ENCODE measurements around the gene SLC41A3. TPM values are rescaled to one million over a fixed set of nuclear protein-coding genes. Genes with fewer than 3 reads are reported as not detected.
A peak's percentile ranks its signal among the peaks of the same experiment; 100 is the strongest.

The SLC41A3 gene
- total and polyA plus RNA-seq, 2 experiments from 2014 or later: 33.4 to 55.1 TPM

DNA sequence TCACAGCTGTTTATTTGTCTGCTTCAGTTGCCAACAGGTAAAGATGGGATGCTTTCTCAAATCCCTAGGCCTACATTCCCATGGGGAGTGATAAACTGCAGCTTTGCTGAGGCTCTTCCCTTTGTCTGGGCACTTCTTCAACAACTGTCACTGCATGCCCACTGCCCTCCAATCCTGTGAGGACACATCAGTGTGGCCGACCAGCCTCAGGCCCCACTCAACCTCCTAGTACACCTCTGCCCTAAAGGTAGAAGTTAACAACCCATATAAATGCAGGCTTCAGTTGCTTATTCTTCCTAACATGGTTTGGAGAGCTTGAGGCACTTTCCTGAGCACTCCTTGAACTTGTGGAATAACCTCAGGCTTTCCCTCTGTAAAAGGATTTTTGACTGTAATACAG is 65.4 kb downstream of the SLC41A3 start:
- Histone ChIP-seq H3K4me3 (no peak overlapping the region), H3K27me3 (no peaks in the 10 kb centered on the region), H3K9me3 (ENCODE audit: low read depth) (no peaks in the 10 kb centered on the region), H3K27ac (no peak overlapping the region), H3K36me3 (no peaks in the 10 kb centered on the region), H3K4me1 (ENCODE audit: low read depth) (no peaks in the 10 kb centered on the region)
- DNase-seq (ENCODE audit: low read depth in 1 of 2, low spot score in 1 of 2): no peak
- TF ChIP-seq, protein P1, sequence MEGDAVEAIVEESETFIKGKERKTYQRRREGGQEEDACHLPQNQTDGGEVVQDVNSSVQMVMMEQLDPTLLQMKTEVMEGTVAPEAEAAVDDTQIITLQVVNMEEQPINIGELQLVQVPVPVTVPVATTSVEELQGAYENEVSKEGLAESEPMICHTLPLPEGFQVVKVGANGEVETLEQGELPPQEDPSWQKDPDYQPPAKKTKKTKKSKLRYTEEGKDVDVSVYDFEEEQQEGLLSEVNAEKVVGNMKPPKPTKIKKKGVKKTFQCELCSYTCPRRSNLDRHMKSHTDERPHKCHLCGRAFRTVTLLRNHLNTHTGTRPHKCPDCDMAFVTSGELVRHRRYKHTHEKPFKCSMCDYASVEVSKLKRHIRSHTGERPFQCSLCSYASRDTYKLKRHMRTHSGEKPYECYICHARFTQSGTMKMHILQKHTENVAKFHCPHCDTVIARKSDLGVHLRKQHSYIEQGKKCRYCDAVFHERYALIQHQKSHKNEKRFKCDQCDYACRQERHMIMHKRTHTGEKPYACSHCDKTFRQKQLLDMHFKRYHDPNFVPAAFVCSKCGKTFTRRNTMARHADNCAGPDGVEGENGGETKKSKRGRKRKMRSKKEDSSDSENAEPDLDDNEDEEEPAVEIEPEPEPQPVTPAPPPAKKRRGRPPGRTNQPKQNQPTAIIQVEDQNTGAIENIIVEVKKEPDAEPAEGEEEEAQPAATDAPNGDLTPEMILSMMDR (IDR thresholded peaks at IDR 0.05; ENCODE audit: low read depth, low read length): no peak

DNA sequence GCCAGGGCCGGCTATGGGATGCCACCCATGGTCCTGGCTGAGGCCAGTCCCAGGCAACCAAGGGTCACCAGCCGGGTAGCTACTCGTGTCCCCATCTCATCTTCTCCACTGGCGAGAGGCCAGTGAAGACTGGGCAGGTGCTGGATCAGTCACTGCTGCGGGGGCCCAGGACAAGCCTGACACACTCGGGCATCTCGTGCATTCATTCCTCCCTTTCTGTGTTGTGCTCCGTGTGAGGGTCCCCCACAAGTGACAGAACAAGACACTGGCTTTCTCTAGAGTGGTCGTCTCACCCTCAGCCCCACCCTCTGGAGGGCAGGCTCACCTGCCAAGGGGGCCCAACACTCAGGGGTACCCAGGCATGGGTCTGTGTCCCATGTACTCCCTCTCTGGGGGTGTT is 66.6 kb downstream of the SLC41A3 start:
- DNase-seq (ENCODE audit: low read depth in 1 of 2, low spot score in 1 of 2): no peak
- Histone ChIP-seq H3K27ac (no peak overlapping the region), H3K4me3 (no peak overlapping the region), H3K4me1 (ENCODE audit: low read depth) (no peaks in the 10 kb centered on the region), H3K9me3 (ENCODE audit: low read depth) (no peaks in the 10 kb centered on the region), H3K27me3 (no peaks in the 10 kb centered on the region), H3K36me3 (no peaks in the 10 kb centered on the region)
- TF ChIP-seq, protein P1 (IDR thresholded peaks at IDR 0.05; ENCODE audit: low read depth, low read length): no peak

DNA sequence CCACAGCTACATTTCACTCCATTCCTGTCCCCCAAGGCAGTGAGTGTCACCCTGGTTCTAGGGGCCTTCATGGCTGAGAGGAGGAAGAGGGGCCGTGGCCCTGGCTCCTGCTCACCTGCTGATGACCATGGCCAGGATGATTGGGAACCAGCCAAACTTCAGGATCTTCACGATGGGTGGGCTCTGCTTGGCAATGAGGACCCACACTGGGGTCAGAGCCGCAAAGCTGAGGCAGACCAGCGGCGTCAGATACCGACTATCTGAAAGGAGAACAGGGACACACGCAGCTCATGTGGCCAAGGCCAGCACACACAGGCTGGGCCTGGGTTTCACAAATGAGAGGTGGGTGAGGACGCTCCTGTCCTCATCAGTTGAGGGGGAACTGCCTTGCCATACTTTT is 67.3 kb downstream of the SLC41A3 start:
- H3K27ac ChIP-seq: no peak overlapping the region
- H3K4me3 ChIP-seq: no peak overlapping the region
- H3K9me3 ChIP-seq (ENCODE audit: low read depth): no peaks in the 10 kb centered on the region
- DNase-seq (ENCODE audit: low read depth in 1 of 2, low spot score in 1 of 2): no peak
- H3K36me3 ChIP-seq: no peaks in the 10 kb centered on the region
- no peaks in the 10 kb centered on the region for H3K4me1 ChIP-seq (ENCODE audit: low read depth)
- no peaks in the 10 kb centered on the region for H3K27me3 ChIP-seq
- TF ChIP-seq, protein P1 (IDR thresholded peaks at IDR 0.05; ENCODE audit: low read depth, low read length): no peak

DNA sequence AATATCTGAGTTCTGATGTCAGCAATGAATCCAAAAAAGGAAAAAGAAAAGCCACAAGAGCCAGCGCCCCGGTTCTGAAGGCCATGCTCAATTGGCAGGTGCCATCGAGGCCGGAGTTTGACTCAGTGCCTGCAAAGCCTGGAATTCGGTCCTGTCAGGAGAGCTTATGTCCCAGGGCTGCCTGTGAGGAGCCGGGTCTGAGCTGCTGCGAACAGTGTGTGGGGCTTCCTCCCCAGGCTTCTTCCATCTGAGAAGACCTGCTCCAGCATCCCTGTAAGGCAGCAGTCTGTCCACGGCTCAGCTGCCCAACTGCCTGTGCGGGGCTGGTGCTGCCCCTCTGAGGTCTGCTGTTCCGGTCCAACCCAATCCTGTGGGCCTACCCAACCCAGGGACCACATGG is 68.8 kb downstream of the SLC41A3 start:
- Histone ChIP-seq H3K36me3 (no peaks in the 10 kb centered on the region), H3K9me3 (ENCODE audit: low read depth) (no peaks in the 10 kb centered on the region), H3K4me1 (ENCODE audit: low read depth) (no peaks in the 10 kb centered on the region), H3K4me3 (no peak overlapping the region), H3K27me3 (no peaks in the 10 kb centered on the region), H3K27ac (no peak overlapping the region)
- DNase-seq (ENCODE audit: low read depth in 1 of 2, low spot score in 1 of 2): no peak
- TF ChIP-seq, protein P1 (IDR thresholded peaks at IDR 0.05; ENCODE audit: low read depth, low read length): no peak

DNA sequence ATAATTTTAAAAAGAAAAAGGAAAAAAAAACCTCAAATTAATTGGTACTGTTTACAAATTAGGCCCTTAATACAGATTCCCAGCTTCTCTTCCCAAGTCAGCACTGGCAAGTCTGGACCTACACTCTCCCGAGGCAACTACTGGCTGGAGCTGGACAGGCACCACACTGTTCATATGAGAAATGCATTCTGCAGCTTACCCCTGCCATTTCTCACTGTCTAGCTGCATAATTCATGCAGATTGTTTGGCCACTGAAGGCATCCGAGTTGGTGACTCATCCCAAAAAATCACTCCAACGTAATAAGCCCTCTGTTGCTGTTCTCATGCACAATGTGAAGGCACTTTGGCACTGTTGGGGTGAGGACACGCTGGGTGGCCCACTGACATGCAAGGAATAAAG is 69.7 kb downstream of the SLC41A3 start:
- H3K27me3 ChIP-seq: no peaks in the 10 kb centered on the region
- DNase-seq (ENCODE audit: low read depth in 1 of 2, low spot score in 1 of 2): peak in 1 of 2 donors; percentile 35
- no peaks in the 10 kb centered on the region for H3K4me1 ChIP-seq (ENCODE audit: low read depth)
- H3K4me3 ChIP-seq: no peak overlapping the region
- no peaks in the 10 kb centered on the region for H3K36me3 ChIP-seq
- H3K9me3 ChIP-seq (ENCODE audit: low read depth): no peaks in the 10 kb centered on the region
- TF ChIP-seq, protein P1 (IDR thresholded peaks at IDR 0.05; ENCODE audit: low read depth, low read length): no peak
- H3K27ac ChIP-seq: no peak overlapping the region

DNA sequence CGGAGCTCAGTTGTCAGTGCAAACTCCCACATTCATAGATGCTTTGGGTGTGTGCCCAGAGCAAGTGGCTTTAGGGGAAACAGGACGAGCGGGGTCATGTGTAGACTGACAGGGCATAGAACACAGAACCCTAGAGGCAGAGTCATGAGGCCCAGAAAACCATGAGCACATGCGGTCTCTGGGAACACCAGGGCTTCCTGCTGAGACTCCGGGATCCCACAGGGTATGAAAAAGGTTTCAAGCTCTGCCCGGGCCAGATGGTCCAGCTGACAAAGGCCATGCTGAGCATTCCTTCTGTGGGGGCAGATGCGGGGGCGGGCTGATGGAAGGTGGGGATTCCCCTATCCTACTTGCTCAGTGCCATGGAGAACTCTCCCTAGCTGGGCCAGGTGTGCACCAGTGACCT is 70.2 kb downstream of the SLC41A3 start:
- no peak for DNase-seq (ENCODE audit: low read depth in 1 of 2, low spot score in 1 of 2)
- no peaks in the 10 kb centered on the region for H3K27me3 ChIP-seq
- no peak overlapping the region for H3K4me3 ChIP-seq
- H3K36me3 ChIP-seq: no peaks in the 10 kb centered on the region
- H3K27ac ChIP-seq: no peak overlapping the region
- TF ChIP-seq, protein P1 (IDR thresholded peaks at IDR 0.05; ENCODE audit: low read depth, low read length): no peak
- no peaks in the 10 kb centered on the region for H3K9me3 ChIP-seq (ENCODE audit: low read depth)
- no peaks in the 10 kb centered on the region for H3K4me1 ChIP-seq (ENCODE audit: low read depth)

All from cardiac muscle cell (in vitro differentiated cells and primary cell).